Peyer's patch (tissue), 4 donors: ENCODE results near the gene GGA1. TPM values are rescaled to one million over a fixed set of nuclear protein-coding genes. Genes with fewer than 3 reads are reported as not detected.

ENCODE experiments used
- DNase-seq, 3 donors: peaks; one replicate each; pipeline ENCODE4 v3.0.0-alpha.2; 2017 to 2019
- H3K27ac ChIP-seq, 4 donors: fragments of 200-600 bp; sonication (generic); one replicate each; pipeline ENCODE4 v1.5.1; 2016 to 2019
- H3K27me3 ChIP-seq, 2 donors: fragments of 200-600 bp; sonication (generic); one replicate each; pipeline ENCODE4 v1.5.1; 2019
- H3K36me3 ChIP-seq, 3 donors: fragments of 200-600 bp; sonication (generic); one replicate each; pipeline ENCODE4 v1.5.1; 2016 to 2019
- H3K4me1 ChIP-seq, 4 donors: fragments of 200-600 bp; sonication (generic); one replicate each; pipeline ENCODE4 v1.5.1; 2016 to 2019
- H3K4me3 ChIP-seq, 4 donors: fragments of 200-600 bp; sonication (generic); 1 replicate in 3 of 4; 2 replicates in 1 of 4; pipeline ENCODE4 v1.5.1; 2016 to 2019; ENCODE audit warnings: mild to moderate bottlenecking in 1 of 4
- H3K9me3 ChIP-seq, 4 donors: fragments of 200-600 bp; sonication (generic); one replicate each; pipeline ENCODE4 v1.5.1; 2016 to 2019; ENCODE audit warnings: mild to moderate bottlenecking in 1 of 4
- POLR2A ChIP-seq, 2 donors: fragments of 450-650 bp; IDR thresholded peaks; one replicate each; pipeline ENCODE4 v1.5.1; 2017; ENCODE audit warnings: antibody characterized with exemption in 2 of 2, mild to moderate bottlenecking in 2 of 2, moderate library complexity in 2 of 2
- total RNA-seq, 4 donors: library from RNA; depleted of rRNA; stranded (reverse); fragments of >200 nt; gene quantifications; one replicate each; pipeline ENCODE4 v1.1.0, GENCODE V29; 2016
- TF ChIP-seq, protein P1 (sequence below), 6 experiments: fragments of 450-650 bp in 4 of 6; fragments of 200-600 bp in 2 of 6; sonication (generic) in 1 of 6; IDR thresholded peaks; one replicate each; pipeline ENCODE4 v1.5.1; 2017 to 2019; ENCODE audit warnings: antibody characterized with exemption in 6 of 6, mild to moderate bottlenecking in 3 of 6, moderate library complexity in 1 of 6

The GGA1 gene, protein sequence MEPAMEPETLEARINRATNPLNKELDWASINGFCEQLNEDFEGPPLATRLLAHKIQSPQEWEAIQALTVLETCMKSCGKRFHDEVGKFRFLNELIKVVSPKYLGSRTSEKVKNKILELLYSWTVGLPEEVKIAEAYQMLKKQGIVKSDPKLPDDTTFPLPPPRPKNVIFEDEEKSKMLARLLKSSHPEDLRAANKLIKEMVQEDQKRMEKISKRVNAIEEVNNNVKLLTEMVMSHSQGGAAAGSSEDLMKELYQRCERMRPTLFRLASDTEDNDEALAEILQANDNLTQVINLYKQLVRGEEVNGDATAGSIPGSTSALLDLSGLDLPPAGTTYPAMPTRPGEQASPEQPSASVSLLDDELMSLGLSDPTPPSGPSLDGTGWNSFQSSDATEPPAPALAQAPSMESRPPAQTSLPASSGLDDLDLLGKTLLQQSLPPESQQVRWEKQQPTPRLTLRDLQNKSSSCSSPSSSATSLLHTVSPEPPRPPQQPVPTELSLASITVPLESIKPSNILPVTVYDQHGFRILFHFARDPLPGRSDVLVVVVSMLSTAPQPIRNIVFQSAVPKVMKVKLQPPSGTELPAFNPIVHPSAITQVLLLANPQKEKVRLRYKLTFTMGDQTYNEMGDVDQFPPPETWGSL
- total RNA-seq = 100 to 1,000 TPM in 3 of 4 donors, 10 to 100 TPM in 1; 67.1 to 189 (median 117) TPM

GRCh38 chr22:37608477-37609239, at the start of gene GGA1:
Gene GGA1 (plus strand): TSS chr22:37608834. CDS start chr22:37608861, 27 bp downstream.
- TF ChIP-seq, protein P1, sequence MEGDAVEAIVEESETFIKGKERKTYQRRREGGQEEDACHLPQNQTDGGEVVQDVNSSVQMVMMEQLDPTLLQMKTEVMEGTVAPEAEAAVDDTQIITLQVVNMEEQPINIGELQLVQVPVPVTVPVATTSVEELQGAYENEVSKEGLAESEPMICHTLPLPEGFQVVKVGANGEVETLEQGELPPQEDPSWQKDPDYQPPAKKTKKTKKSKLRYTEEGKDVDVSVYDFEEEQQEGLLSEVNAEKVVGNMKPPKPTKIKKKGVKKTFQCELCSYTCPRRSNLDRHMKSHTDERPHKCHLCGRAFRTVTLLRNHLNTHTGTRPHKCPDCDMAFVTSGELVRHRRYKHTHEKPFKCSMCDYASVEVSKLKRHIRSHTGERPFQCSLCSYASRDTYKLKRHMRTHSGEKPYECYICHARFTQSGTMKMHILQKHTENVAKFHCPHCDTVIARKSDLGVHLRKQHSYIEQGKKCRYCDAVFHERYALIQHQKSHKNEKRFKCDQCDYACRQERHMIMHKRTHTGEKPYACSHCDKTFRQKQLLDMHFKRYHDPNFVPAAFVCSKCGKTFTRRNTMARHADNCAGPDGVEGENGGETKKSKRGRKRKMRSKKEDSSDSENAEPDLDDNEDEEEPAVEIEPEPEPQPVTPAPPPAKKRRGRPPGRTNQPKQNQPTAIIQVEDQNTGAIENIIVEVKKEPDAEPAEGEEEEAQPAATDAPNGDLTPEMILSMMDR (IDR thresholded peaks at IDR 0.05) = peak in 2 of 6 experiments; percentile 7 to 16
- peak in 1 of 2 donors; percentile 62 for TF ChIP-seq POLR2A (IDR thresholded peaks at IDR 0.05)
- no peaks in the 10 kb centered on the region for H3K36me3 ChIP-seq
- H3K27ac ChIP-seq = peak within 1 kb of the TSS; percentile 95 to 98 (median 96)
- H3K27me3 ChIP-seq = no peaks in the 10 kb centered on the region
- H3K4me1 ChIP-seq = peaks cover 0 to 46% (median 14%) of the 10 kb centered on the region in 4 donors
- H3K9me3 ChIP-seq = no peaks in the 10 kb centered on the region
- peak within 1 kb of the TSS; percentile 86 to 100 (median 94) for H3K4me3 ChIP-seq
- peak; percentile 93 to 98 (median 98) for DNase-seq

GRCh38 chr22:37559521-37559900, 49.1 kb upstream of the GGA1 start:
- DNase-seq = no peak
- Histone ChIP-seq H3K27ac (peak overlapping the region; percentile 78 to 98 (median 96)), H3K27me3 (no peaks in the 10 kb centered on the region), H3K4me3 (peak overlapping the region in 3 of 4 donors; percentile 61 to 77 (median 68)), H3K9me3 (no peaks in the 10 kb centered on the region), H3K36me3 (no peaks in the 10 kb centered on the region), H3K4me1 (peaks cover 0 to 37% (median 25%) of the 10 kb centered on the region in 4 donors)
- TF ChIP-seq, protein P1 (IDR thresholded peaks at IDR 0.05) = no peak
- TF ChIP-seq POLR2A (IDR thresholded peaks at IDR 0.05) = no peak

DNA sequence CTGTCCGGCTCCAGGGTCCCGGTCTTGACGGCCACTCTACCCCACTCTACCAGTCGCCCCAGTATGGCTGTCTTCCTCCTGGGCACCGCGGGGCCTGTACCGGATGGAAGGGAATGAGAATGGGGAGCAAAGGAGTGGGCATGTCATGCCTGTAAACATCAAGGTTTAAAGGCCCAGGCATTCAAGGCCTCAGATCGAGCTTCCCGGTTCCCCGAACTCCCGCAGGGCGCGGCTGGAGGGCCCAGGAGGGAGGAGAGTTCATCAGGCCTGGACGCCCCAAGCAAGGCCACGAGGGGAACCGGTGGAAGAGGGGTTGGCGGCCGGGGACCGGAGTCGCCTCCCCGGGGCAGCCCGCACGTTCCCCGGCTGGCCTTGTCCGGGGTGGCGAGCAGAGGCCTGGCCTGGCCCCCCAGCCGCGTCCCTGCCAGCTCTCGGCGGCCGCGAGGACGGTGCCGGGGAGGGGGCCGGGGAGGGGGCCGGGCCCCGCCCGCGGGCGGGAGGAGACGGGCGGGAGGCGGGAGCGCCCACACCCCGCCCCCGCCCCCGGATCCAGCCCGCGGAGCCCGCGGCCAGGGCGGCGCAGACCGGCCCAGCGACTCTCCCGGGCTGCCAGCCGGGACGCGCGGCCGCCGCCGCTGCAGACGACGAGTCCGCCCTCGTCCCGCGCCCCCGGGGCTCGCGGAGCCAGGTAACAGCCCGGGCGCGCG, 48.6 kb upstream of the GGA1 start, which contains the start of gene CDC42EP1:
Gene CDC42EP1, plus strand, starts transcription at position 580 of the 707 bp plus-strand sequence. CDS start 5,870 bp downstream, outside the sequence.
- Histone ChIP-seq H3K27ac (peak within 1 kb of the TSS; percentile 78 to 98 (median 96)), H3K4me1 (peaks cover 0 to 42% (median 25%) of the 10 kb centered on the region in 4 donors), H3K9me3 (no peaks in the 10 kb centered on the region), H3K4me3 (peak within 1 kb of the TSS; percentile 59 to 77 (median 64)), H3K27me3 (no peaks in the 10 kb centered on the region), H3K36me3 (no peaks in the 10 kb centered on the region)
- DNase-seq = peak in 2 of 3 donors; percentile 75 to 83
- TF ChIP-seq, protein P1 (IDR thresholded peaks at IDR 0.05) = no peak
- TF ChIP-seq POLR2A (IDR thresholded peaks at IDR 0.05) = peak; percentile 23 to 71

DNA sequence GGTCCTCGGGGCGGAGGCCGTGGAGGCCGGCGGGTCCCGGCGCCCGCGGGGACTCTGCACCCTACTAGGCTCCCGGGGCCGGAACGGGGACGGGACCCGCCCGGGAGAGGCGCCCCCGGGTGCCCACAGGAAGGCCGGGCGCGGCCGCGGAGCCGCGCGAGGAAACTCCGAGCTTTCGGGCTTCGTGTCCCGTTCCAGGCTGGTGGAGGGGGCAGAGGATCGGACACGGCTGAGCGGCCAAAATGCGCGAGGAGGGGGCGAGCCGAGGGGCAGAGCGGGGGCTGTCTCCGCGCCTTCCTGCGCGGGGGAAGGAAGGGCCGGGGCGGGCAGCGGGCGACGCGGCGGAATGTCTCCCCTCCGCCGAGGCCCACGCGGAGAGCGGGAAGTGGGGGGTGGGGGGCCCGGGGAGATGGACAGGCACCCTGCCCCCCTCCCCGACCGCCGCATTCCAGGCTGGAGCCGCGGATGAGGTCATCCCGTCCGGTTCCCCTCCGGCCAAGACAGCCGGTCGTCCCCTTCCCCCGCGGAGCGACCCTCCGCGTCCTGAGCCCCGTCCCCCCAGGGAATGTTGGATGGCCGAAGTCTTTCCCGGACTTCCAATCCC, 47.9 kb upstream of the GGA1 start:
- Histone ChIP-seq H3K27me3 (no peaks in the 10 kb centered on the region), H3K27ac (peak overlapping the region; percentile 78 to 98 (median 96)), H3K4me1 (peaks cover 0 to 49% (median 25%) of the 10 kb centered on the region in 4 donors), H3K9me3 (no peaks in the 10 kb centered on the region), H3K4me3 (peak overlapping the region; percentile 59 to 77 (median 64)), H3K36me3 (no peaks in the 10 kb centered on the region)
- no peak for DNase-seq
- TF ChIP-seq POLR2A (IDR thresholded peaks at IDR 0.05) = no peak
- TF ChIP-seq, protein P1 (IDR thresholded peaks at IDR 0.05) = no peak
